Activated CD8-positive, alpha-beta memory T cell treated with anti-CD3 and anti-CD28 coated beads, Interleukin-2, amount 50 U/mL, for 24 hours (primary cell): ENCODE measurements around the gene DLGAP1.
A peak's percentile ranks its signal among the peaks of the same experiment; 100 is the strongest.

Experiments used
- DNase-seq: peaks from one replicate; pipeline ENCODE4 v3.0.0-alpha.2; 2020; ENCODE audit errors: extremely low read depth

DLGAP1 gene

DNA sequence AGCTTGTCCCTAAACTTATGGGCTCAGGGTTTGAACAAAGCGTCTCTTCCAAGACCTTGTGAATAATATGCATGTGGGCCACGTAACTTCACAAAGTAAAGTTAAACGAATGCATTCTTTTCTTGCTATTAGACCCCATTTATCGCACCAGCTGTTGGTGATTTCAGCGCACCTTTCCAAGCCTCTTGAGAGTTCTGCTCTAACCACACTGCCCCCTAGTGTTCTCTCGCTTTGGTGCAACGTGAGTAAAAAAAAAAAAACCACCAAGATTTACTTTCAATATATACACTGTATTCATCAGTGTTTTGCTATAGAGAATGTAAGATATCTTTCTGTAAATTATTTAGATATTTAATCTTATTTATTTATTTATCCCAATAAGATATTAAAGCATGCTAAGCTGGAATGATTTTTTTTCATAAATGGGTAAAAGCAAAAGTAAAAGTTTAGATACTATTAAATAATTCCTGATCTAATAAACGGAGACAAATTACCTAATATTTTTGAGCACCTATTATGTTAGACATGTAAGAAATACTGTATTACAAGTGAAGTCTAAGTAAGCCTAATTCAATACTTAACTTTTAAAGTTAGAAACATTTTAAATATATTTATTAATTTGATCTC, 459.5 kb downstream of the DLGAP1 start:
- DNase-seq: peak; percentile 20

DNA sequence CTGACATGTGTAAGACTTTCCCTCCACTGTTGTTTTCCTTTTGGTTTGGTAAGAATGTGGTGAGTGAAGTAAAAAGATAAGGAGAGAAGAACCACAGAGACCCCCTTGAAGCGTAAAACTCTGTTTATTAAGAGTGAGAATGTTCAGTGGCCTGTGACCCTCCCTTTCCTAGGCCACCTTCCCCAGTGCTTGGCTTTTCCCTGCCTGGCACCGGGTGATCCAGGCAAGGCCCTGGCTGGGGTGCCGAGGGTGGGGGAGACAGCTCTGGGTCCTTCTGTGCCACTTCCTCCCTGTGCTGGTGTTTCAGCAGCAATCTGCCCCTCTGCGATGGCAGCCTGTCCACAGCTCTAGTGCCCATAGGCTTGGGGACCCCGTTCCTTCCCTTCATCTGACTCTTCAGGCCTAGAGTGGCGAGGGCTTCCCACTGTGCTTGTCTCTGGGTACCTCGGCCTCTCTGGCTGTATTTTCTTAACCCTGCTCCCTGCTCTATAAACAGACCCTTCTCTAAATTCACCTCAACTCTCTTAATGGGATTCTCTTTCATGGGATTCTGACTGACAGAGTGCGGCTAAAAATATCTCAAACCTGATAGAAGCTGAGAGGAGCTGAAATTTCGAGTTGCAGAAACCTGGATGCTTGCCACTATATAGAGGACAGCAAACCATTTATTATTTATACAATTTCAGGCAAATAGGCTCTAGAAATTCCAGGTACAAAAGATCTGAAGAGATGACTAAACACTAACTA, 461.0 kb downstream of the DLGAP1 start:
- DNase-seq: no peak

DNA sequence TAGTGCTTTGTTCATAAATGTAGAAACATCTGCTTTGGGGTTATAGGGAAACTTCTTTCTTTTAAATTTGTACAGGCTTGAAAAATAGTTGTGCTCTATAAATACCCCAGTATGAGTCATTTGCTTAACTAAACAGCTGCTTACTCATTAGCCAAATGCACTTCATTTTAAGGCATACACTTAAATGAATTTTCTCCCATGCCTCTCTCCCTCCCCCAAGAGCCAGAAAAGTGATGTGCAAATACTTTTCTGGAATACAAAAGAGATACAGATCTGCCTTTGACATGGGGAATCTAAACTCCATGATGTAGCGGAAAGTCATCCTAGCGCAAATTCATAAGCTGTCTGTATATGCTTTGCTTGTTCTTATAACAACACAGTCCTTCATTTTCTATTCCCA, 469.4 kb downstream of the DLGAP1 start:
- DNase-seq: no peak

DNA sequence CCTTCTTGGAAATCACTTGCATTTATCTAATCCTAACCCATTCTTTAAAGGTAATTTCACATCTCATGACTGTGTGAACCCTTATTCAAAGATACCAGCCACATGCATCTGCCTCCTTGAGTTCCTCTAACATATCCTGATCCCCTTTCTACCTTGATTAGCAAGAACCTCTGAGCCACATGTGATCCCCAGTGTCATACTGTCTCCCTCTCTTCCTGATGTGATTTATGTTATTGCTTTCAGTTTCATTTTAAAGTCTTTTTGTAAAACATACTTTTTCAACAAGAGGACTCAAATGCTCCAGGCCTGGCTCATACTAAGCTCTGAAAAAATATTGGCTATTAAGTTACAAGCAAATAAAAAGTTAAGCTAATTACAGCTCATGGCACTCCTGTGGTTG, 470.1 kb downstream of the DLGAP1 start:
- no peak for DNase-seq

DNA sequence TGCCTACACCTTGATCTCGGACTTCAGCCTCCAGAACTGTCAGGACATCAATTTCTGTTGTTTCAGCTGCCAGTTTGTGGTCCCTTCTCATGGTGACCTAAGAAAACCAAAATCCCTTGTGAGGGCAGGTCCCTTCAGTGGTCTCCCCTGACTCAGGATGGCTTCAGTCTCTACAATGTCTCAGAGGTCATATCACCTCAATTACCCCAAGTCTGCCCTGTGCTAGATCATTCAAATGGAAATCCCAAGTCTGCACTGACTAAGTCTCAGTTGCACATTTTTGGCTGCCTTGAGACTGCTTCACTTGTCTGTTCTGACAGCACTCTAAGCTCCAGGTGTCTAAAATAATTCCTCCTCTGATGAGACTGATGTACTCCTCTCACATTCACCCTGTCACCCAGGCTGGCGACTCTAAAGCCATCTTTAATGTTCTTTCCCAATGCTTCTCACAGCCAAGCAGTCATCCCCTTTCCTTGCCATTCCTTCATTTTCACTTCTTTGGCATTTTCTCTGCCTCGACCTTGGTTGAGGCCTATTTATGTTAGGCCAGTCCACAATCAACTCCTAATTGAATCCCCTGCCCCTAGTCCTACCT, 470.8 kb downstream of the DLGAP1 start:
- DNase-seq: no peak

DNA sequence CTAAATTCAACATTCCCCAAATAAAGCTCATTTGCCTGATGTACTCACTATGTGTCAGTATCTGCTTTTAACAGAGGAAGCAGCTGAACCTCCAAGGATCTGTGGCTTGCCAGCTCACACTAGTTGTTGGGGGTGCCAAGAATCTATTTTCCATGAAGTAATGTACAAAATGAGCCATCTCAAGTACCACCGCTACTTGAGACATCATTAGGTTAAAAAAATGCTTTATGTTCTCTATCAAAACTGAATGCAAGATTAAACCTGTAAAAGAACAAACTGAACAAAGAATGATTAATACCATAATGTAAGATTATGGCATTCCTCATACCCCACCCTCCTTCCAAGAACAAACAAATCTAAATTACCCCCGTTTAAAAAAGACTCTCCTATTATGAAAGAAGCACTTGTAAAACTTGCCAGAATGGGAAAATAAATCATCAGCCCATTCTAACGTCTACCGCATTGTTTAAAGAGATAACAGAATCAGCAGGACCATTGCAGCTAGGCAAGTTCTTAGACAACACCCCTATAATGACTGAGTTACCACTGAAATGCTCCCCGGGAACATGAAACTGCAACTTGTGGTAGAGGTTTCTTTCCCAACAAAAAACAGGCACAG, 471.6 kb downstream of the DLGAP1 start:
- no peak for DNase-seq

DNA sequence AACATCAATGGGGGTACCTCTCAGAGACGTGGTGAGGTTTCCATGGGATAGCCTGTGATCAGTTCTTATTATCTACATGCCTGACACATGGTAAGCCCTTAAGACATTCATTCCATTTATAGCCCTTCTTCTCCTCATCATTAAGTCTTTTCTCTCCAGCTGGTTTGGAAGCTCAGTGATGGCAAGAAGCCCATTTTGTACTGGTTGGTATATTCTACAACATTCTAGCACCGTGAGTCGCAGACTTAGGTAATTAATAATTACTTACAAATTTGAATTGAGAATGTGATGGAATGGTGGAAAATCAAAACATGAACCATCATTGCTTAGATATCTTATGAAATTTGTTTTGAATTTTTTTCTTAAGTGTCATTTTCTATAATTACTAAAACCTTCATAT, 472.6 kb downstream of the DLGAP1 start:
- DNase-seq: no peak

DNA sequence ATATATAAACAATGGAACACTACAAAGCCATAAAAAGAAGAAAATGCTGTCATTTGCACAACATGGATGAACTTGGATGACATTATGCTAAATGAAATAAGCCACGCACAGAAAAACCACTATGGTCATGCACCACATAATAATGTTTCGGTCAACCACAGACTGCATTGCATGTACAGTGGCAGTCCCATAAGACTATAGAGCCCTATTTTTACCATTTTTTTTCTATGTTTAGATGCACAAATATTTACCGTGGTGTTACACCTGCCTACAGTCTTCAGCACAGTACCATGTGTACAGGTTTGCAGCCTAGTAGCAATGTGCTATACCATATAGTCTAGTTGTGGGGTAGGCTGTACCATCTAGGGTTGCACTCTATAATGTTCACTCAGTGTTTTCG, 476.1 kb downstream of the DLGAP1 start:
- no peak for DNase-seq

DNA sequence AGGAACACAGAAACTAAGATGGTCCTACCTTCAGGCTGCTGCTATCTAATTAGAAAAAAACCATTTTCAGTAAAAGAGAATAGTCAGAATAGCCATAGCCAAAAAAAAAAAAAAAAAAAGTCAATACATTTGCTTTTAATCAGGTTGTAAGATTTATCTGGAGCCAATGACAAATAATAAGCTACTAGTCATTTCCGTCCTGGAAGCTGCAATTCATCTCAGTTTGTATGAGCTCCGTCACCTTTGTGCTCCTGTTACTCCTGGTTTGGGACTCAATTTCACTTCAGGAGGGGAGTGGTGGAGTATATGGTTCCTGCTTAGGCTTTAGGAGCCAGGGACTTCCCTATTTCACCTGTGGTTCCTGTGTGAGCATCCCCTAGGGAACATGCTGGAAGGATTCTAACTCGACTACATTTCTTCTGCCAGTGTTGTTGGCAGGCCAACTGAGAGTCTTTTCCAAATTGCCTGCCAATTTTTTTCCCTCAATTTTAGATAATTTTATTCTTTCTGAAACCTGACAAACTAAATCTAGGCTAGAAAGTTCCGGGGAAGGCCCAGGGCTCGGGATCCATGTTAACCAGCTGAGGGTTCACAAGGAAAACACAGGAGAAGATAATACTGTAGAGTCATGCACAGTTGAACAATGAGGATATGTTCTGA, 481.8 kb downstream of the DLGAP1 start:
- DNase-seq: no peak

DNA sequence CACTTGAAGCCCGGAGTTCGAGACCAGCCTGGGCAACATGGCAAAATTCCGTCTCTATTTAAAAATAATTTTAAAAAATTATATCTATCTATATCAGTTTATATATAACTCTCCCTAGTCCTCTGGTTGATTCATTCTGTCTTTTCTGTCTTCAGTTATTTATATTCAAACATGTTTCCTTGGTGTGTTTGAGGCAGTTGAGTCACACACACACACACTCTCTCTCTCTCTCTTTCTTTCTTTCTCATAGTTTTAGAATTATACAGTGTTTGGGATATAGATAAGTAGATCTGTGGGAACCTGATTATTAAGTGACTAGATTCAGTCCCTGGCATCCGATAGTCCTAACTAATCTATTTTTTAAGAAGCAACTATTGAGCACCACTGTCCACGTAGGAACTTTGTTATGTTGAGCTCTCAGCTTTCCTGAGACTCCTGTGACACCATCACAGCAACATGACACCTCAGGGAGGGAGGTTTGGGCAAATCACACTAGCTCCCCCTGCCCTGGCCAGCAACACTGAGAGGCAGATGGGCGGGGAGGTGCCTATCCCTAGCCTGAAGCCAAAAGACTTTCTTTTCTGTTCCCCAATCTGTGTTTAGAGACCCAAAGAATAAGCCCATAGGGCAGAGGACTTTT, 482.7 kb downstream of the DLGAP1 start:
- no peak for DNase-seq

DNA sequence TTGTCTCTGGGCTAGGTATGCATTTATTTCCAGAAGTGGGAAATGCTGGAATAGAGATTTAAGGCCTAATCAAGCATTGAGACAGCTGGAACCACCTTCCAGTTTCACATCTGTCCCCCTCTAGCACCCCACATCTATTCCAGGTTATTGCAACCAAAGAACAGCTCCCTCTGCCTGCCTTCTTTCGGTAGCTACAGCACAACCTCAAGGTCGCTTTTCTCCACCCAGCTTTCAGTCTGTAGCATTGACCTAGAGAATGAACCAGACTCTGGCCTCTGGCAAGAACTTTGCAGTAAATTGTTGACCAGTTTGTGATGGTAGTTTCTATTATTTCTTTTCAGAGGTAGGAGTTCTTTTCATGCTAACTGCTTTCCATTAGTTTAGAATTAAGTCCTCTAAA, 484.2 kb downstream of the DLGAP1 start:
- DNase-seq: no peak

DNA sequence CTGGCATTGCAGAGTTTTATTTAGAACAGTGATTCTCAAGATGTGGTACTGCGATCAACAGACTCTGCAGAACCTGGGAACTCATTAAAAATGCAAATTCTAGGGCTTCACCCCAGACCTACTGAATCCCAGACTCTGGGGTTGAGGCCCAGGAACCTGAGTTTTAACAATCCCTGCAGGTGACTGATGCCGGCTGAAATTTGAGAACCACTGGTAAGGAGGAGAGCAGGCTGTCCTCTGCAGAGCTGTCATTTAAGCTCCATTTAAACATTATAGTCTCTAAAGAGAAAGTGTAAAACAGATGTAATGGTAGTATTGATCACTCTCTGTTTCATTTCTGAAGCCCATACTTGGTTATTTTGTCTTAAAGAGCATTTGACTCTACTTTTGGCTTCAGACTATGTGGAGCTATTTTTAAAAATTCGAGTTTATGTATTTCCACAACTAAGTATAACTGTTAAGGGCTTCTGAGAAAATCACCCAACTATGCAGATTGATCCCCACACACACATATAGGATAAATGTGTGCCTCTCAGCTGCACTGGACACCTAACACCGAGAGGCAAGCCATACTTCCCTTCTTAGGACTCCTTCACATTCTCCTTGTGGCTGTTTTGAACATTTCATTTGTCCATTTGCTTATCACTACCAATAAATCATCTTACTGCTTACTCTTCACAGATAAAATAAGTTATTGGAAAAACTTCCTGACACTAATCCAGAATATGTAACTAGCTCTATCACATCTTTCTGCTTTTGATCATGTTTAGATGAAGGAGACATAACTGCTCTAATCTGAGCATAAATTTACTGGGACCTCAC, 487.5 kb downstream of the DLGAP1 start:
- DNase-seq: no peak

DNA sequence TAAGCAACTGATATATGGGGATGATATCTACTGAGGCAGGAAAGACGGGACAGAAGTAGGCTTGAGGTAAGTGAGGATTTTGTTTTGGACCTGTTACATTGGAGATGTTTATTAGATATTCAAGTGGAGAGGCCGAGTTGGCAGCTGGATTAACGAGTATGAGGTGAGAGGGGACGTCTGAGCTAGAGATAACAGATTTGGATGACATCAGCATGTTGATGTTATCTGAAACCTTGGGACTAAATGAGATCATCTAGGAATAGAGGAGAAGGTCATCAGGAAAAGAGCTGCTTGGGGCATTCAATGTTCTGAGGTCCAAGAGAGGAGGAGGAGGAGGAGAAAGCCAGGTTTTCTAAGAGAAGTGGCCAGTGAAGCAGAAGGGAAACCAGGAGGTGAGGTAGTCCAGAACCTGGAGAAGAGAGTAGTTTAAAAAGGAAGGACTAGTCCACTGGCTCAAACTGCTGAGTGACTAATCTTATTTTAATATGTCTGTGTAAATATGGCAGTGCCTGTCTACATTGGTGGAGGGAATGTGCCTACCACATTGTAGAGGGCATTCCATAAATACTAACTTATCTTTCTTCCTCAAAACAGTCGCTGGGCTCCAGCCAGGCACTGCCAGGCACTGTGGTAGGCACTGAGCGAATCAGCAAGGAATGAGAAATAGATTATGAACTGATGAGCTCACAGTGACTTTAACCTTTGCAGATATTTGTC, 488.3 kb downstream of the DLGAP1 start:
- DNase-seq: no peak

DNA sequence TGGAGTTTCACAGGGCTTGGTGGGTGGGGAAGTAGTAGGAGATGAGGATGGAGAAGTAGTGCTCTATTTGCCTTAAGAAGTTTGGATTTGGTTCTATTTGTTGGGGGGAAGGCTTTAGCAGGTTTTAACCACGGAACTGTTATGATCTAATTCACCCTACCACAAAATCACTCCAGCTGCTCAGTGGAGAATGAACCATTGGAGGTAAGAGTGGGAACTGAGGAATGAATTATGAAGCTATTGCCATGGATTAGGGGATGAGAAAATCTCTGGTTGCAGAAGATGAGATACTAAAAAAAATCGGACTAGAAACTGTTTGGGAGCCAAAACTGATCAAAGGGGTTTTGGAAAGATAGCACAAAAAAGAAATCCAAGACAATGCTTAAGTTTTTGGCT, 488.9 kb downstream of the DLGAP1 start:
- no peak for DNase-seq

DNA sequence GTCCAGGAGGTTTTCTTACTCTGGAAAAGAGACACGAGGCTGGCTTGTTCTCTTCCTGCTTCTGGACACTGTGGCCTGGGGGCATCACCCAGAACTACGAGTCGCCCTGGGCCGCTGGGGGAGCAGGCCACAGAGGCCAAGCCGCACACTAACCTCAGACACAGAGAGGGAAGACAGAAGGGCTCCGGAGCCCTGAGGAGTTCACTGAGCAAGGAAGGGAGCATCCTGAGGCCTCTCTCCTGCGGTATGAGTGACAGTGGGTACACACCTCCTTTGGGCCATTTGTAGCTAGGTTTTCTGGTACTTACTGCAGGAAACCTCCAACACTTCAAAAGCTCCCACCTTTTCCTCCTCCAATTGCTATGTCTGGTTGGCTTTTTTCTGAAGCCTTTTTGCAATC, 494.1 kb downstream of the DLGAP1 start:
- DNase-seq: no peak

DNA sequence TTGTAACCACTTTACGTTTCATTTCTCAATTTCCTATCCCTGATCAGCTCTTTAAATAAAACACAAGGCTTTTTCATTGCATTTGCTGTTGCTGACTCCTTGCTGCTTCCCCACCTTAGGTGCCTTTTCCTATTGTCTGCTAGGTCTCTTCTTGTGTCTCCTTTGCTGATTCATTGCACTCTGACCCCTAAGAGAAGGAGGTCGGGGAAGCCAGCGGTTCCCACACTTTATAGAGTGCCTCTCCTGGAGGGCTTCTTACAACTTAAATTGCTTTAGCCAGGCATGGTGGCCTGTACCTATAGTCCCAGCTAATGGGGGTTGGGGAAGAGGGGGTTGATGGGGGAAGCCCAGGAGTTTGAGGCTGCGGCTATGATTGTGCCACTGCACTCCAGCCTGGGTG, 495.0 kb downstream of the DLGAP1 start:
- no peak for DNase-seq

DNA sequence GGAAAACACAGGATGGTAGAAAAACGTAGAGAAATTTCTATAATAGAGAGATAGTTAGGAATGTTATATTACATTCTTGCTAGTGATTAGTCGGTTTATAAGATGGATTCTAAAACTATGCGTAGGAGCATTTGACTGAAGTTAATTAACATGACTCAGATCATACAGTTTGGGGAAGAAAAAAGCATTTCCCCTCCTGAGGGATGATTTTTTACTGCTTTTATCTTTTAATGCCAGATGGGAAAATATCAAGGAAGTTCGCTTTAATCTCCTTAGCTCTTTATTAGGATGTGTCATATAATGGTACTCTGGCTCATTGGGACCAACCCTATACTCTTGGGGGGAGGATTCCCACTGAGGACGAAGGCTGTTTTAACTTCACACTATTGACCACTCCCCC, 503.1 kb downstream of the DLGAP1 start:
- DNase-seq: no peak

DNA sequence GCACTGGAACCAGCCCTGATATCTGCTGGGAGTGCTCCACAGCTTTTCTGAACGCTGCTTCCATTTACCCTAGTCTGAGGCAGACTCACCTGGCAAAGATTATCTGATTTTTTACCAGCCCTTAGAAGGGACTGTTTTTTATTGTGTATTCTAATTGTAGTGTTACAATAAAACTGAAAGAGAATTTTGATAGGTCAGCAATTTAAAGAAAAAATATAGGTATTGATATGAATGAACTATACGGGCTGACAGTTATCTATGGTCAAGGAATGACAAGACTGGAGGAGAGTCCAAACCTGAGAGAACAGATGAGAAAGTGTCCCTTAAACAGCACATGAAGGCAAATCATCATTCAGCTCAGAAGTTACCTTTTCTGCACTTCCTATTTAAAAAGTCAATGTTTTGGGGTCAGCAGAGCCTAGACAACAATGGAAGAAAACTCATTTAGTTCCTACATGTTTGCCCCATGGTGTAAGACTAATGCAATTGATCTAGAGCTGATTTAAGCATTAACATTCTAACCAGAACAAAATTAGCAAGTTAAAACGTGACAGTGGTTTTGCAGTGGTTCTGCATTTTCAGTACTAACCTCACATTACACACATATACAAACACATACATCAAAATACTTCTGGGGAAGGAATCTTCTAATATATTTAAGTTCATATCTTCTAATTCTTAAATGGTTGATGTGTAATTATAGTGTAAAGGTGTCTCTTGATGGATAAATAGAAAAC, 504.3 kb downstream of the DLGAP1 start:
- DNase-seq: no peak

DNA sequence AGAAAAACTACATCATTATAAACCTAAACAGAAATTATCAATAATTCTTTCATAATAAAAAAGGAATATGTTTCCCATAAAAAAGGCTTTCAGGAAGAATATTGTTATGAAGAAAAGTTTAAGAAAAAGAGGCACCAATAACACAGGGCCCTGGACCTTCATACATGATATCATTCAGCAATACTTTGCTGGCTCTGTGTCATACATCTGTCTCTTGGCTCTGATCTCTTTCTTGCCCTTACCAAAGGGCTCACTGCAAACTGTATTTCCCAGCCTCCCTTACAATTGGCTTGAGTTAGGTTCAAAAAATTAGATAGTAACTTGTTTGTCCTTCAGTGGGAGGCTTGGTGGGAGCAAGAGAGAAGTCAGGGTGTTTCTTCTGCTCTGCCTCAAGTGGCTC, 506.1 kb downstream of the DLGAP1 start:
- no peak for DNase-seq

DNA sequence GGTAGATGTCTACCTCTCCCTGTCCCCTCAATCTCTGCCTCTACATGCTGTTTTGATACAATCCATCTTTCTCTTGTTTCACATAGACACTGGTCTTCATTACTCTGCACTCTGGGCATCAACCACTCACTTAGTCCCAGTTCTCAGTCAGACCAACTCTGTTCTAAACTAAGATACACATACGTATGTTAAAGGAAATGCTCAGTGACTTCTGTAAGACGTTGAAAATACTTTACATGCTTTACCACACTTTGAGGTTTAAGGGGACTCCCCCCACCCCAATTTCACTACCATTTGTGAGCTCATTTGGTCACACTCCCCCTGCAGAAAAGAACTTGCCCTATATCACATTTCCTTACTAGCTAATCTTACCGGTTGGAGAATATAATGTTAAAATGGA, 507.7 kb downstream of the DLGAP1 start:
- DNase-seq: no peak
